Adrenal gland (tissue), 12 donors: Measurements from ENCODE around the gene CRIP3. TPM values are rescaled to one million over a fixed set of nuclear protein-coding genes. Genes with fewer than 3 reads are reported as not detected.

ENCODE experiments used
- DNase-seq, 7 donors: peaks; one replicate each; pipeline ENCODE4 v3.0.0-alpha.2; 2019 to 2020
- H3K27ac ChIP-seq, 5 donors: fragments of 200-600 bp; sonication (generic) in 4 of 5; 1 replicate in 3 of 5; 2 replicates in 2 of 5; pipeline versions ENCODE4 v1.5.1 to v1.8.0; 2016 to 2020; ENCODE audit warnings: mild to moderate bottlenecking in 1 of 5
- H3K27me3 ChIP-seq: fragments of 200-600 bp; 2 replicates; pipeline ENCODE4 v1.8.0; 2021
- H3K36me3 ChIP-seq, 2 donors: fragments of 200-600 bp; replicated peaks in 1 of 2; 1 replicate in 1 of 2; 2 replicates in 1 of 2; pipeline versions ENCODE4 v1.5.1 to v1.8.0; 2018 to 2022
- H3K4me1 ChIP-seq, 2 donors: fragments of 200-600 bp; replicated peaks in 1 of 2; 1 replicate in 1 of 2; 2 replicates in 1 of 2; pipeline versions ENCODE4 v1.5.1 to v1.8.0; 2018 to 2021
- H3K4me3 ChIP-seq, 4 donors: fragments of 200-600 bp; sonication (generic) in 3 of 4; one replicate each; pipeline ENCODE4 v1.5.1; 2016 to 2018
- H3K9me3 ChIP-seq, 3 donors: fragments of 200-600 bp; sonication (generic) in 1 of 3; replicated peaks in 1 of 3; 1 replicate in 2 of 3; 2 replicates in 1 of 3; pipeline versions ENCODE4 v1.5.1 to v1.8.0; 2016 to 2021
- CTCF ChIP-seq, 6 experiments: fragments of 450-650 bp in 4 of 6; fragments of 200-600 bp in 2 of 6; sonication (generic) in 1 of 6; IDR thresholded peaks; 1 replicate in 5 of 6; 2 replicates in 1 of 6; pipeline versions ENCODE4 v1.5.1 to v1.8.0; 2016 to 2021; ENCODE audit warnings: antibody characterized with exemption in 6 of 6, mild to moderate bottlenecking in 2 of 6, moderate library complexity in 1 of 6
- POLR2A ChIP-seq, 2 donors: fragments of 450-650 bp; IDR thresholded peaks; one replicate each; pipeline ENCODE4 v1.6.1; 2017; ENCODE audit warnings: antibody characterized with exemption in 2 of 2, mild to moderate bottlenecking in 2 of 2, moderate library complexity in 1 of 2
- WGBS, 4 donors: extraction: QIAGEN DNeasy Blood & Tissue Kit in 2 of 4; methylation state at CpG; one replicate each; pipeline versions ENCODE4 v1.1.5 to v1.1.7; 2013 to 2017; 5-methylcytosine and 5-hydroxymethylcytosine counted together
- intact Hi-C, 2 donors: fragments of 100-400 bp; cut with DNase I; formaldehyde crosslinking; loops; one replicate each; pipeline versions ENCODE4 v1.14.1 to v1.15.0; 2022 to 2023
- polyA plus RNA-seq, 3 donors: library from polyadenylated mRNA; stranded (reverse); fragments of 200-250 nt in 2 of 3; fragments of 350-450 nt in 1 of 3; fragmentation: Illumina TruSeq in 1 of 3; extraction: RNeasy Lipid Tissue Mini Kit (QIAGEN cat#74804) in 1 of 3; gene quantifications; one replicate each; pipeline ENCODE4 v1.2.3, GENCODE V29; 2013 to 2014
- total RNA-seq, 9 donors: library from RNA; depleted of rRNA in 4 of 9; stranded (reverse); fragments of >200 nt in 4 of 9; fragments of 120-200 nt in 1 of 9; fragmentation: NEBNext Ultra II Directional in 1 of 9; extraction: Animal tissue kit (Norgen Biotek cat#: 25700) in 1 of 9; gene quantifications; one replicate each; pipeline versions ENCODE4 v1.1.0 to v1.2.4, GENCODE V29; 2013 to 2023
- donor health status: healthy with polysubstance abuse.
- donor health status: Bipolar disorder and iron deficiency.
- donor health status: DM: yes; HTN: yes; CAD: no.
- donor health status: DM: no; HTN: no; CAD: no.
- donor health status: DM: no; HTN: no; CAD: no.
- donor health status: DM: yes; HTN: yes; CAD: no.

The CRIP3 gene
- total and polyA plus RNA-seq, 12 donors, result 0.44 to 8.9 (median 1.5) TPM; not detected in 6

GRCh38 chr6:43299338-43300293 lies 9.0 kb downstream of the CRIP3 start:
- TF ChIP-seq CTCF (IDR thresholded peaks at IDR 0.05) (no peak), POLR2A (IDR thresholded peaks at IDR 0.05) (no peak)
- DNase-seq, result peak in 1 of 7 donors; percentile 52
- intact Hi-C loops, result no loop called here
- H3K27ac ChIP-seq, result no peak overlapping the region
- no peaks in the 10 kb centered on the region for H3K27me3 ChIP-seq
- no peaks in the 10 kb centered on the region for H3K36me3 ChIP-seq
- no peaks in the 10 kb centered on the region for H3K4me1 ChIP-seq
- H3K9me3 ChIP-seq, result no peaks in the 10 kb centered on the region
- WGBS, 4 donors, result 84 to 87% (median 86%) methylated on average over 11 to 18 of the region's 18 CpGs
- no peak overlapping the region for H3K4me3 ChIP-seq

DNA sequence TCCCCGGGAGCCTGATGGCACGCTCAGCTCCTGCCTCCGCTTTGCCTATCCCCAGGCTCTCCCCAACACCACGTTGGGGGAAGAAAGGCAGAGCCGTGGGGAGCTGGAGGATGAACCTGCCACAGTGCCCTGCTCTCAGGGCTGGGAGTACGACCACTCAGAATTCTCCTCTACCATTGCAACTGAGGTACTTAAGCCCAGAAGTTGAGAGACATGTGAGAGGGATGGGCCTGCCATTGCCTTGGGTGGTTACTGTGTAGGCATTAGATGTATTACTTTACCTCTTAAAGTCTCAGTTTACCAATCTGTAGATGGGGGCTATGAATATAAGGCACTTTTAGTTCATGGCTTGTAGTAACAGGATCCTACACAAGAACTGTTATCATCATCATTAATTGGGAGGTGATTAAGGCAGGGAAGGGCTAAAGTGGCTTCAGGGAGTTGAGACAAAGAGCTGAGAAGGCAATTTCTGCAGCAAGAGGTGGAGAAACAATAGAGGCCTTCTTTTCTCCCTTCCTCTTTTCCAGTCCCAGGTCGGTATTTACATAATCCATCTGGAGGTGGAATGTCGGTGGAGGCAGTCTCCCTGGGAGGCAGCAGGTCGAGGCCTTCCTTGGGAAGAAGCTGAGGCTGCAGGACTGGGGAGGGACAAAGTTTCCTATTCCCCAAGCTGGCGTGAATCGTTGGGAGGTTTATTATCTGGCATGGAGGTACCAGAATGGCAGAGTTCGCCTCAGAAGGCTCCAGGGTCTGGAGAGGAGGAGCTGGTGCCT lies 9.9 kb downstream of the CRIP3 start:
- no peak for DNase-seq
- 77 to 84% (median 80%) methylated on average over 11 to 12 of the region's 12 CpGs for WGBS, 4 donors
- no peaks in the 10 kb centered on the region for H3K27me3 ChIP-seq

DNA sequence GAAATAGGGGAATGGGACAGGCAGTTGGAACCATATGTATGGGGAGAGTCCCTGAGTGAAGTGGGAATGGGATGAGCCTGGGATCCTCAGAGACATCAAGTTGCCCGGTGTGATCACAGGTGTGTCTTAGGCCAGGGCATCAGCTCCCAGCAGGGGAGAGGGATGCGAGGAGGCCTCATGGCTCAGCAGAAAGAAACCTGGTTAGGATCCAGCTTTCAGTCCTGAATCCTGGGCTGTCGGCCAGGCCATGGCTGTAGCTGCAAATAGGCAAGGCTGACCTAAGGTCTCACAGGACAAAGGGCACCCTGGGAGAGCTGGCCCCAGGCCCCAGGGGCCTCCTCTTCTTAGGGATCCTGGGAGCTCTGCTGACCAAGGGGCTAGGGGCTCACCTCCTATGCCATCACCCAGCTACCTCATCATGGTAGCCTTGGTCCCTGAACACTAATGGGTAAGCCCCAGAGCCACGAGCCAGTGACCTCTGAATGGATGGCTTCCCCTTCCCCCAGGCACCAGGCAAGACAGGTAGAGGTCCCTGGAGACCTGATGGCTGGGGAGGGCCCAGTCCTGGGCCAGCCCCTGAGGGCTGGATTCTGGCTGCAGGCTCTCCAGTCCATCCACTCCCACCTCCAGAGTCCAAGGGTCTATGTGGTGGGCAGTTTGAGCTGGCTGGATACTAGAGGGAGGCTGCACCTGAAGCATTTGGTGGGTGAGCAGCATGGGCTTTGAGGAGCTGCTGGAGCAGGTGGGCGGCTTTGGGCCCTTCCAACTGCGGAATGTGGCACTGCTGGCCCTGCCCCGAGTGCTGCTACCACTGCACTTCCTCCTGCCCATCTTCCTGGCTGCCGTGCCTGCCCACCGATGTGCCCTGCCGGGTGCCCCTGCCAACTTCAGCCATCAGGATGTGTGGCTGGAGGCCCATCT lies 10.7 kb downstream of the CRIP3 start, which contains the start of gene SLC22A7:
Gene SLC22A7, plus strand, starts transcription at position 617 of the 921 bp plus-strand sequence. Its CDS starts 99 bp downstream, at position 716.
- peak in 6 of 7 donors; percentile 54 to 84 (median 70) for DNase-seq
- intact Hi-C loops, result no loop called here

More for the DNA sequence above, 9.9 kb downstream of the CRIP3 start:
- Histone ChIP-seq H3K4me1 (no peaks in the 10 kb centered on the region), H3K9me3 (no peaks in the 10 kb centered on the region), H3K36me3 (no peaks in the 10 kb centered on the region), H3K27ac (no peak overlapping the region), H3K4me3 (no peak overlapping the region)
- TF ChIP-seq POLR2A (IDR thresholded peaks at IDR 0.05), result no peak
- no peak for TF ChIP-seq CTCF (IDR thresholded peaks at IDR 0.05)
- intact Hi-C loops, result no loop called here

More for the DNA sequence above, 10.7 kb downstream of the CRIP3 start, which contains the start of gene SLC22A7:
- Histone ChIP-seq H3K27ac (no peak within 1 kb of the TSS), H3K36me3 (no peaks in the 10 kb centered on the region), H3K4me1 (no peaks in the 10 kb centered on the region), H3K27me3 (no peaks in the 10 kb centered on the region), H3K4me3 (no peak within 1 kb of the TSS), H3K9me3 (no peaks in the 10 kb centered on the region)
- TF ChIP-seq POLR2A (IDR thresholded peaks at IDR 0.05) (no peak), CTCF (IDR thresholded peaks at IDR 0.05) (no peak)
- 63 to 82% (median 69%) methylated on average over 4 to 10 of the region's 10 CpGs for WGBS, 4 donors
